Activated CD4-positive, alpha-beta T cell treated with anti-CD3 and anti-CD28 coated beads for 4 hours (primary cell): ENCODE results near the gene C4orf36.
A peak's percentile ranks its signal among the peaks of the same experiment; 100 is the strongest.

Experiments
- DNase-seq, 2 donors: peaks; one replicate each; pipeline ENCODE4 v3.0.0-alpha.2; 2020

The C4orf36 gene

GRCh38 chr4:86891762-86892635 is at the start of gene C4orf36:
TSS of gene C4orf36 (minus strand) at chr4:86892422. CDS start at chr4:86891520, 902 bp downstream.
- DNase-seq, result peak; percentile 12 to 22

- no peak for DNase-seq
These were observed 48.8 kb upstream of the C4orf36 start for GRCh38 chr4:86940920-86941460.

- DNase-seq, result no peak
These were observed 47.7 kb upstream of the C4orf36 start for GRCh38 chr4:86939729-86940575.

- peak in 1 of 2 donors; percentile 19 for DNase-seq
These were observed 46.7 kb upstream of the C4orf36 start for GRCh38 chr4:86938771-86939520.

- DNase-seq, result peak; percentile 75 to 80
These were observed 43.9 kb upstream of the C4orf36 start for GRCh38 chr4:86935853-86936733.

GRCh38 chr4:86935566-86935852 is 43.3 kb upstream of the C4orf36 start:
- peak in 1 of 2 donors; percentile 29 for DNase-seq

GRCh38 chr4:86934771-86935565 is 42.7 kb upstream of the C4orf36 start, which contains the start of gene AFF1:
TSS of gene AFF1 (plus strand) at chr4:86935011. CDS start at chr4:86948534, 13,523 bp downstream.
- DNase-seq, result peak; percentile 78 to 83

- DNase-seq, result no peak
These were observed 42.0 kb upstream of the C4orf36 start for GRCh38 chr4:86934147-86934770.

GRCh38 chr4:86928400-86929255 is 36.4 kb upstream of the C4orf36 start:
- no peak for DNase-seq

GRCh38 chr4:86927843-86928395 is 35.7 kb upstream of the C4orf36 start:
- peak in 1 of 2 donors; percentile 5 for DNase-seq

GRCh38 chr4:86926435-86927086 is 34.3 kb upstream of the C4orf36 start:
- no peak for DNase-seq

- no peak for DNase-seq
These were observed 32.6 kb upstream of the C4orf36 start for GRCh38 chr4:86924811-86925210.

GRCh38 chr4:86921608-86922252 is 29.5 kb upstream of the C4orf36 start:
- no peak for DNase-seq

GRCh38 chr4:86919561-86920223 is 27.5 kb upstream of the C4orf36 start:
- DNase-seq, result no peak

- no peak for DNase-seq
These were observed 26.4 kb upstream of the C4orf36 start for GRCh38 chr4:86918539-86919072.

- no peak for DNase-seq
These were observed 25.2 kb upstream of the C4orf36 start for GRCh38 chr4:86917212-86918039.
